Measurements from ENCODE around the gene TGFBR2. TPM values are rescaled to one million over a fixed set of nuclear protein-coding genes. Genes with fewer than 3 reads are reported as not detected.

Gene TGFBR2
- total and polyA plus RNA-seq, 2 of the 13 experiments (the other 11 are each of a cell fraction or from before 2014, with no cell fraction given) = 82.2 to 187 TPM

GRCh38 chr3:30597131-30597768 is 9.2 kb upstream of the TGFBR2 start (continued):
- TF ChIP-seq FOXA3 (CRISPR knock-in tag; IDR thresholded peaks at IDR 0.05) (peak; percentile 97), MYNN (CRISPR knock-in tag; IDR thresholded peaks at IDR 0.05; ENCODE audit: low read depth) (no peak), MTF2 (CRISPR knock-in tag; IDR thresholded peaks at IDR 0.05; ENCODE audit: borderline replicate concordance) (no peak), ZNF83 (CRISPR knock-in tag; IDR thresholded peaks at IDR 0.05; ENCODE audit: borderline replicate concordance) (no peak), SRSF9 (IDR thresholded peaks at IDR 0.05; ENCODE audit: borderline replicate concordance, insufficient read depth, low read depth, low read length, poor library complexity, severe bottlenecking) (no peak), ZNF878 (CRISPR knock-in tag; IDR thresholded peaks at IDR 0.05) (peak; percentile 75; the same call in 1 of the 2 replicates), MAFK (conservative IDR thresholded peaks at IDR 0.05 in 1 of 2, IDR thresholded peaks at IDR 0.05 in 1 of 2; ENCODE audit: low read length in 2 of 2) (no peak), HMGXB4 (CRISPR knock-in tag; IDR thresholded peaks at IDR 0.05; ENCODE audit: borderline replicate concordance in 1 of 2, low read depth in 1 of 2) (peak in 1 of 2 experiments; percentile 76; a peak in 1 of 4 replicates), ZNF564 (CRISPR knock-in tag; IDR thresholded peaks at IDR 0.05) (no peak), ZNF230 (CRISPR knock-in tag; IDR thresholded peaks at IDR 0.05) (no peak), ATAD3A (CRISPR knock-in tag; IDR thresholded peaks at IDR 0.05) (no peak), ZKSCAN8 (CRISPR knock-in tag; IDR thresholded peaks at IDR 0.05; ENCODE audit: borderline replicate concordance) (peak; percentile 96), NFKBIZ (CRISPR knock-in tag; IDR thresholded peaks at IDR 0.05) (peak; percentile 99), MLXIP (CRISPR knock-in tag; IDR thresholded peaks at IDR 0.05; ENCODE audit: borderline replicate concordance) (no peak), ZNF441 (CRISPR knock-in tag; IDR thresholded peaks at IDR 0.05; ENCODE audit: borderline replicate concordance) (no peak), PBX2 (CRISPR knock-in tag; IDR thresholded peaks at IDR 0.05) (no peak), ZNF251 (CRISPR knock-in tag; IDR thresholded peaks at IDR 0.05) (no peak), SMARCE1 (IDR thresholded peaks at IDR 0.05; ENCODE audit: borderline replicate concordance) (peak; percentile 39; the same call in 1 of the 2 replicates)
- TF ChIP-seq, protein P1, sequence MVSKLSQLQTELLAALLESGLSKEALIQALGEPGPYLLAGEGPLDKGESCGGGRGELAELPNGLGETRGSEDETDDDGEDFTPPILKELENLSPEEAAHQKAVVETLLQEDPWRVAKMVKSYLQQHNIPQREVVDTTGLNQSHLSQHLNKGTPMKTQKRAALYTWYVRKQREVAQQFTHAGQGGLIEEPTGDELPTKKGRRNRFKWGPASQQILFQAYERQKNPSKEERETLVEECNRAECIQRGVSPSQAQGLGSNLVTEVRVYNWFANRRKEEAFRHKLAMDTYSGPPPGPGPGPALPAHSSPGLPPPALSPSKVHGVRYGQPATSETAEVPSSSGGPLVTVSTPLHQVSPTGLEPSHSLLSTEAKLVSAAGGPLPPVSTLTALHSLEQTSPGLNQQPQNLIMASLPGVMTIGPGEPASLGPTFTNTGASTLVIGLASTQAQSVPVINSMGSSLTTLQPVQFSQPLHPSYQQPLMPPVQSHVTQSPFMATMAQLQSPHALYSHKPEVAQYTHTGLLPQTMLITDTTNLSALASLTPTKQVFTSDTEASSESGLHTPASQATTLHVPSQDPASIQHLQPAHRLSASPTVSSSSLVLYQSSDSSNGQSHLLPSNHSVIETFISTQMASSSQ (IDR thresholded peaks at IDR 0.05; ENCODE audit: low read depth) = peak; percentile 100
- TF ChIP-seq, protein P1 (CRISPR knock-in tag; IDR thresholded peaks at IDR 0.05; ENCODE audit: borderline replicate concordance) = peak; percentile 100

All from HepG2 (cell line).